Stimulated activated CD8-positive, alpha-beta memory T cell treated with anti-CD3 and anti-CD28 coated beads, Interleukin-12 subunit alpha, Interleukin-12 subunit beta, amount 100 ng/mL, for 24 hours (primary cell): ENCODE measurements around the gene CORIN.

ENCODE experiments used
- DNase-seq: peaks from one replicate; pipeline ENCODE4 v3.0.0-alpha.2; 2020; ENCODE audit errors: extremely low read depth

The CORIN gene

GRCh38 chr4:47642985-47643760 is 194.7 kb downstream of the CORIN start:
- DNase-seq: no peak

DNA sequence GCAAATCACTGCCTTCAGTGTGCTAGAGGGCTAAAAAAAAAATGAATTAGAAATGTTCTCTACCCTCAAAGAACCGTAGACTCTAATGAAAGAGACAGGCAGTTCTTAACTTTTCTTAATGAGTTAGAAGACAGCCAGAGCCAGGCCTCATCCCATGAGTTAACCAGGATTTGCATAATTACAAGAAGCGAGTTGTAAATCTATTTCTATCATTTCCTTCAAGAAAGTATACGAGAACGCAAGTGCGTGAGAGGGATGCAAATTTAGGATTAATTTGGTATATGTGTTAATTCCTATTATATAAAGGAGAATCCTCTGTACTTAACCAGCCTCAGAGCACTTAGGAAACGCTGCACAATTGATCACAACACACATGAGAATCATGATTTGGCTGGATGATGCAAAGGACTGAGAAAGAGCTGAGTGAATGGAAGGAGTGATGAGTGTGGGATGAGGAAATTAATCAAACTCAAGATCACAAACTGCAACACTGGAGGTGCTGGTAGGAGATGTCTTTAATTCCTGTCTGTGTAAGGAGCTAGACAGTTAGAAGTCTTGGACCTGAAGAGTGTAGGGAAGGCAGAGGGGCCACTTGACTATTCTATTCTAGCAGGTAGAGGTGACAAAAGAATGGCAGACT is 195.6 kb downstream of the CORIN start:
- DNase-seq: no peak

- no peak for DNase-seq
These were observed 196.1 kb downstream of the CORIN start for GRCh38 chr4:47641755-47642154.

GRCh38 chr4:47640911-47641310 is 197.0 kb downstream of the CORIN start:
- DNase-seq: no peak

GRCh38 chr4:47639531-47639930 is 198.3 kb downstream of the CORIN start:
- DNase-seq: no peak

DNA sequence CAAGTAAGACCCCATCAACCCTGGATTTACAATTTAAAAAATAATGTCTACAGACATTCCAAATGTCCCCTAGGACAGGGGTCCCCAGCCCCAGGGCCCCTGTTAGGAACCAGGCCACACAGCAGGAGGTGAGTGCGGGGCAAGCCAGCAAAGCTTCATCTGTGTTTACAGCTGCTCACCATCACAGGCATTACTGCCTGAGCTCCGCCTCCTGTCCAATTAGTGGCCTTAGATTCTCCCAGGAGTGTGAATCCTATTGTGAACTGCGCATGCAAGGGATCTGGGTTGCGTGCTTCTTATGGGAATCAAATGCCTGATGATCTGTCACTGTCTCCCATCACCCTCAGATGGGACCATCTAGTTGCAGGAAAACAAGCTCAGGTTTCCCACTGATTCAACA is 206.7 kb downstream of the CORIN start:
- no peak for DNase-seq

GRCh38 chr4:47624031-47624441 is 213.8 kb downstream of the CORIN start:
- DNase-seq: no peak

- no peak for DNase-seq
These were observed 216.7 kb downstream of the CORIN start for GRCh38 chr4:47621181-47621580.

DNA sequence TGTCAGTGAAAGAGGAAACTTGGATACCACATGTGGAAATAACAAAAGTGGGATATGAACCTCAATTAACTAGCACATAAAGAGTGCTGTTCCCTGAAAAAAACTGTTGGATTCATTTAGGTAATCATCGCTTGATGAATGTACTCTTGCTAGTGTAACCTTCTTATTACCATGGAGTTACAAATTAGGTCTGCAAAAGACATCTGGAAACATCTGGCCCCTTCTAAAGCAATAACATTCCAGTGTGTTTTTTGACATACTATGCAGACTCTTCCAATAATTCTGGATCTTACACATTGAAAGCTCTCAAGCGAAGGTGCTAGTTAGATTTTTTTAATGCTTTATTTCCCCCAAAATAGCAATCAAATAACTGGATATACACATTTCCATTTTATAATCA is 218.2 kb downstream of the CORIN start:
- DNase-seq: no peak

DNA sequence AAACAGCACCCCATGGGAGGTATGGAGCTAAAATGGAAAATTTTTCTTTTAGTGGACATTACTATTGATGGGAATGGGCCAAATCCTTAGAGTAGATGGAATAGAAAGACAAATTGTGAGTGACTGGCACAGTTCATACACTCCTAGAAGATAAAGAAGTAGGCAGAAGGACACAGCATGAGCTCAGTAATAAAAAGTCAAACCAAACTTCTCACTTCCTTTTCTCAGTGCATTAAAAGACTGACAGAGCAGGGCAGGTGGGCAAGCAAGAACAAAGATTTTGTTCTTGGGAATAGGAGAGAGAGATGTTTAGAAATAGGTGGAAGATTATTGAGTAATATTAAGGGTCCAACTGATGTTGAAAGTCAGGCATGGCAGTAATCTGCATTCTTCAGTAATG is 220.3 kb downstream of the CORIN start:
- no peak for DNase-seq

- DNase-seq: no peak
These were observed 222.5 kb downstream of the CORIN start for GRCh38 chr4:47615385-47615784.

DNA sequence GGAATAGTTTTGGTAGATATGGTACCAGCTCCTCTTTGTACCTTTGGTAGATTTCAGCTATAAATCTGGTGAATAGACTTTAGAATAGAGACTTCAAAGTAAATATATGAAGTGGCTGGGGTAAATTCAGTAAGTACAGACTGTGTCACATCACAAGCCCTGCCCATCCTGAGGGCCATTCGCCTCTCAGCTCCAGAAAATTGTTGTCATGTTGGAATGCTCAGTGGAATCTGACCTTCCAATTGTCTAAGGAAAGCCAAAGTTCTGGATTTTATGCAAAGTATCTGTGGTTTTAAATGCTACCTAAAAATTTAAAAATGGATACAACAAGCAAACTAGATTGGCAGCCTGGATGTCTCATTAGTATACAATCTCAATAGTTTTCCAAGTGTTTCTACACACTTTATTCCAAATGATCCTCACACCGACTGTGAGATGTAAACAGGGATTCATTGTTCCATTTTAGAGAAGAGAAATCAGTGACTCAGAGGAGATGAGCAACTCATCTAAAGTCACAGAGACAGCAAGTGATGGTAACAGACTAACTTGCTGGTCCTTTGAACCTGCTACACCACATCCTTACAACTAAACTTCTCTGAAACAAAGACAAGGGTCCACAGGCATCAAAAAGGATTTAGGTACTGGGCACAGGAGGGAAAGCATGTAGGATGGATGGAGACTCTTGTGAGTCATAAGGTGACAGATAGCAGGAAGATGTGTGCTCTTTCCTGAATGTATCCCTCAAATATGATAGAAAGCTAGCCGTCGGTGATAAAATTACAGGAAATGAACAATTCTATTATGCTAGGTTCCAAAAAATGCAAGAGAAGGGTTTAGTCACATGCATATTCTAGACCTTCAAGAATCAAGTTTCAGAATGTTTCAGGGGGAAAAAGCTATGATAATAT is 225.5 kb downstream of the CORIN start:
- no peak for DNase-seq

- DNase-seq: no peak
These were observed 231.4 kb downstream of the CORIN start for GRCh38 chr4:47606482-47606881.

DNA sequence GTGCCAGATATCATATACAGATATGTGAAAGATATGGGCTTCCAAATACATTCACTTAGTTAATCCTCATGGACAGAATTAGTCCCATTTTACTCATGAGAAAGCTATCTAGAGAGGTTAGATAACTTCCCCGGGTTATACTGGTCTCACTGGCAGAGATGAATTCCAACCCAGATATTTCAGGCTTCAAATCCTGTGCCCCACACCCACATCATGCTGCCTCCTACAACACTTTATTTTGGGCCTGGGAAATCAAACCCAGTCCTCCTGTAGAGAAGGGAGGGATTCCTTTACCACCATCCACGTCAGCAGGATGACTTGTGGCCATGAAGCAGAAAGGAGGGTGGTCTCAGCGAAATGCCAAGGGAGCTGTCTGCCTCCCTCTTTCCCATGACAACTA is 239.0 kb downstream of the CORIN start:
- DNase-seq: no peak

DNA sequence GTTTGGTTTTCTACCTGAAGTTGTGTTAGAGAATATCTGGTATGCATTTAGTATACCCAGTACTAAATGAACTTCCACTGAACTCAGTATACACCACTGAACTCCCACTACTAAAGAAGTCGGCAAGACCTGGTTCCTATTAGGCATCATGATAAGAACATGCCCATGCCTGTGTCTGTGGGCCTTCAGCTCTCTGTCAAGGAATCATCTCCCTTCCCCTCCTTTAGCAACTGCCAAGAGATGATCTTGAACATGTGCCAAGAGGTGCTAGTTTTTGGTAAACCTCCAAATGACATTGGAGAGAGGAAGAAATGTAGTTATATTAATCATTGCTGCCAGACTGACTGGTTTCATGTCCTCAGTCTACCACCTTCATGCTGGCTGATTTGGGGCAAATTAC is 239.5 kb downstream of the CORIN start:
- no peak for DNase-seq

DNA sequence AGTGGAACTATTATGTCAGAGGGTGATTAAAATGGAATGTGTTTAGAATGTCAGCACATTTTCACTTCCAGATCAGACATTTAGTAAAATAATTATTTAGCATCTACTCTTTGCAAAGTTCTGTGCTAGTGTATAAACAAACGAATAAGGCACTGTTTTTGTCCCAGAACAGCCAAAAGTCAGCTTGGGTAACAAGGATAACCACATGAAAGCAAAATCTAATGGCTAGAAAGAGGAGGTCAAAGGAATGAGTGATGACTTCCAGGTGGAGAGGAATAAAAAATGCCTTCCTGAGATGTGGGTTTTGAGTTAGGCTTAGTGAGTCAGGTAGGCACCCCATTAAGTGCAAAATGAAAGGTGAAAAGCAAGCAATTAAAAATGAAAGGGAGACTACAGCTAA is 240.2 kb downstream of the CORIN start:
- DNase-seq: no peak

- DNase-seq: no peak
These were observed 247.5 kb downstream of the CORIN start for GRCh38 chr4:47590325-47590724.

DNA sequence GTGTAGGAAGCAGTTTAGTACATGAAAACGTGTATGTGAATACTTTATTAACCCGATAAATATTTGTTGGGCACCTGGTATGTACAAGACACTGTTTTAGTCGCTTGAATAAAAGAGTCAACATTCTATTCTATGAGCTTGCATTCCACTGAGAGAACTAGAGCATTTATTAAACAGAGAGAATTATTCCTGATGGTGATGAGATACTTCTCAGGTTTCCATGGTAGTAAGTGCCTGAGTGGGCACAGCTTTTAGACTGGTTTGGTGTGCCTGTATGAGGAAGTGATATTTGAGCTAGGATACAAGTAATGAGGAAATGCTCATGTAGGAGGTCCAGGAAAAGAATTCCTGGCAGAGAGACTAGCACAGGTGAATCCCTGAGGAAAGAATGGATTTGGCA is 258.6 kb downstream of the CORIN start:
- DNase-seq: no peak

GRCh38 chr4:47577779-47578553 is 259.9 kb downstream of the CORIN start:
- DNase-seq: no peak

GRCh38 chr4:47572981-47573380 is 264.9 kb downstream of the CORIN start:
- DNase-seq: no peak

DNA sequence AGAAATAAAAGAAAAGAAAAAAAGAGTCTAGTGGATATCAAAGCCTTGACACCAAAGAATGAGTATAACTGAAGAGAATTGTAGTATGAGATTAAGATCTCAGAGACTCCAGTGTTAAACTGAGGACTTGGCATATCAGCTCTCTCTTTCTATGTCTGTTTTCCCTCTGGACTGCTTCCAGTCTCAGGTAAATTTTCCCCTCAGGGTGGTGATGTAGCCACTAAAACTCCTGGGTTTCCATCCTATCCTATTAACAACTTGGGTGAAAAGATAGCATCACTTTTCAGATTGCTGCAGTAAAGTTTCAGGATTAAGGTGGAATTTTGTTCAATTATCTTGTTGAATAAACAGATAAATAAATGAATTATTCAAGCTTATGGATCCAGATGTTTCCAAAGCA is 267.1 kb downstream of the CORIN start:
- no peak for DNase-seq

GRCh38 chr4:47567511-47567910 is 270.4 kb downstream of the CORIN start:
- DNase-seq: no peak
